H9 (cell line): ENCODE results near the gene GLS. TPM values are rescaled to one million over a fixed set of nuclear protein-coding genes. Genes with fewer than 3 reads are reported as not detected.

Experiments
- DNase-seq: peaks from one replicate; pipeline ENCODE4 v3.0.0-alpha.2; 2017
- H2AFZ ChIP-seq: one replicate; pipeline ENCODE4 v1.6.1; 2013; ENCODE audit warnings: mild to moderate bottlenecking, low read length, control low read depth, moderate library complexity
- H2AK5ac ChIP-seq: 2 replicates; pipeline ENCODE4 v1.6.1; 2013; ENCODE audit warnings: low read length, control low read depth, mixed read lengths; ENCODE audit not compliant: insufficient read length
- H2BK120ac ChIP-seq: one replicate; pipeline ENCODE4 v1.6.1; 2013; ENCODE audit warnings: low read depth, mild to moderate bottlenecking, low read length, control low read depth, inconsistent platforms; ENCODE audit not compliant: poor library complexity, severe bottlenecking
- H2BK12ac ChIP-seq: 2 replicates; pipeline ENCODE4 v1.6.1; 2013; ENCODE audit warnings: low read length, control low read depth, mixed read lengths, low read depth; ENCODE audit not compliant: insufficient read length
- H2BK15ac ChIP-seq: 2 replicates; pipeline ENCODE4 v1.6.1; 2013; ENCODE audit warnings: low read depth, low read length, control low read depth
- H2BK20ac ChIP-seq: one replicate; pipeline ENCODE4 v1.6.1; 2013; ENCODE audit warnings: low read depth, mild to moderate bottlenecking, low read length, control low read depth, inconsistent platforms; ENCODE audit not compliant: poor library complexity, severe bottlenecking
- H2BK5ac ChIP-seq: 2 replicates; pipeline ENCODE4 v1.6.1; 2013; ENCODE audit warnings: low read length, control low read depth, mixed read lengths; ENCODE audit not compliant: insufficient read length
- H3K14ac ChIP-seq: 2 replicates; pipeline ENCODE4 v1.6.1; 2013; ENCODE audit warnings: low read length, control low read depth; ENCODE audit not compliant: insufficient read depth
- H3K18ac ChIP-seq: 2 replicates; pipeline ENCODE4 v1.6.1; 2013; ENCODE audit warnings: low read depth, mild to moderate bottlenecking, mixed read lengths, low read length, control low read depth; ENCODE audit not compliant: insufficient read length
- H3K23ac ChIP-seq: 2 replicates; pipeline ENCODE4 v1.6.1; 2013; ENCODE audit warnings: low read length, control low read depth, mixed read lengths, low read depth; ENCODE audit not compliant: insufficient read length
- H3K23me2 ChIP-seq: 2 replicates; pipeline ENCODE4 v1.6.1; 2013; ENCODE audit warnings: low read depth, mild to moderate bottlenecking, mixed read lengths, low read length, control low read depth; ENCODE audit not compliant: insufficient read length, poor library complexity, severe bottlenecking
- H3K27ac ChIP-seq: 2 replicates; pipeline ENCODE4 v1.5.1; 2013; ENCODE audit warnings: low read length, control low read depth, mixed read lengths, low read depth; ENCODE audit not compliant: insufficient read length
- H3K27me3 ChIP-seq: 2 replicates; pipeline ENCODE4 v1.6.1; 2013; ENCODE audit warnings: low read length, control low read depth, inconsistent platforms; ENCODE audit not compliant: insufficient read depth
- H3K4ac ChIP-seq: 2 replicates; pipeline ENCODE4 v1.6.1; 2013; ENCODE audit warnings: low read depth, mild to moderate bottlenecking, control low read depth, inconsistent platforms, low read length, moderate library complexity
- H3K4me1 ChIP-seq: 2 replicates; pipeline ENCODE4 v1.6.1; 2013; ENCODE audit warnings: low read length, control low read depth, inconsistent platforms; ENCODE audit not compliant: insufficient read depth
- H3K4me2 ChIP-seq: 2 replicates; pipeline ENCODE4 v1.6.1; 2013; ENCODE audit warnings: low read length, control low read depth, mixed read lengths; ENCODE audit not compliant: insufficient read length, insufficient read depth
- H3K56ac ChIP-seq: 2 replicates; pipeline ENCODE4 v1.6.1; 2013; ENCODE audit warnings: low read depth, mild to moderate bottlenecking, mixed read lengths, low read length, control low read depth; ENCODE audit not compliant: insufficient read length
- H3K79me1 ChIP-seq: 2 replicates; pipeline ENCODE4 v1.6.1; 2013; ENCODE audit warnings: low read depth, mild to moderate bottlenecking, moderate library complexity, low read length, control low read depth, inconsistent platforms; ENCODE audit not compliant: insufficient read depth, poor library complexity, severe bottlenecking
- H3K79me2 ChIP-seq: 2 replicates; pipeline ENCODE4 v1.6.1; 2013; ENCODE audit warnings: low read length, control low read depth, inconsistent platforms; ENCODE audit not compliant: insufficient read depth
- H3K9ac ChIP-seq: 2 replicates; pipeline ENCODE4 v1.6.1; 2013; ENCODE audit warnings: low read length, control low read depth, mixed read lengths; ENCODE audit not compliant: insufficient read length; ENCODE audit errors: extremely low read depth
- H3K9me3 ChIP-seq: one replicate; pipeline ENCODE4 v1.6.1; 2013; ENCODE audit warnings: low read depth, low read length, inconsistent platforms; ENCODE audit not compliant: control insufficient read depth
- H3T11ph ChIP-seq: one replicate; pipeline ENCODE4 v1.6.1; 2013; ENCODE audit warnings: mild to moderate bottlenecking, low read length, control low read depth, inconsistent platforms
- H4K20me1 ChIP-seq: one replicate; pipeline ENCODE4 v1.6.1; 2013; ENCODE audit not compliant: control insufficient read depth, insufficient read length, insufficient read depth
- H4K5ac ChIP-seq: 2 replicates; pipeline ENCODE4 v1.6.1; 2013; ENCODE audit warnings: low read depth, mild to moderate bottlenecking, mixed read lengths, low read length, control low read depth; ENCODE audit not compliant: insufficient read length
- H4K8ac ChIP-seq: replicated peaks from 2 replicates; pipeline ENCODE4 v1.6.1; 2013; ENCODE audit warnings: low read length, control low read depth, mixed read lengths, low read depth; ENCODE audit not compliant: insufficient read length
- H4K91ac ChIP-seq: 2 replicates; pipeline ENCODE4 v1.6.1; 2013; ENCODE audit warnings: low read depth, mild to moderate bottlenecking, moderate library complexity, mixed read lengths, low read length, control low read depth; ENCODE audit not compliant: insufficient read length
- H3K27ac Mint-ChIP-seq, 3 experiments: 2 replicates in 2 of 3; 3 replicates in 1 of 3; pipeline ENCODE4 v1.8.0; 2020 to 2021; ENCODE audit warnings: mixed read lengths in 3 of 3, mild to moderate bottlenecking in 1 of 3, moderate library complexity in 1 of 3
- H3K27me3 Mint-ChIP-seq: 2 replicates; pipeline ENCODE4 v1.8.0; 2021; ENCODE audit warnings: low read depth, mild to moderate bottlenecking, moderate library complexity, mixed read lengths
- H3K36me3 Mint-ChIP-seq, 3 experiments: 2 replicates in 2 of 3; 3 replicates in 1 of 3; pipeline ENCODE4 v1.8.0; 2020 to 2021; ENCODE audit warnings: low read depth in 3 of 3, mixed read lengths in 3 of 3; ENCODE audit not compliant: insufficient read depth in 1 of 3
- H3K4me1 Mint-ChIP-seq, 2 experiments: 2 replicates each; pipeline ENCODE4 v1.8.0; 2020; ENCODE audit warnings: mixed read lengths in 2 of 2
- H3K4me3 Mint-ChIP-seq, 2 experiments: 2 replicates in 1 of 2; 3 replicates in 1 of 2; pipeline ENCODE4 v1.8.0; 2020 to 2021; ENCODE audit warnings: mild to moderate bottlenecking in 2 of 2, mixed read lengths in 2 of 2, moderate library complexity in 1 of 2
- H3K9me3 Mint-ChIP-seq, 2 experiments: 2 replicates in 1 of 2; 3 replicates in 1 of 2; pipeline ENCODE4 v1.8.0; 2020; ENCODE audit warnings: mild to moderate bottlenecking in 2 of 2, mixed read lengths in 2 of 2, moderate library complexity in 1 of 2
- WGBS: extraction: QIAGEN DNeasy Blood & Tissue Kit; methylation state at CpG from one replicate; pipeline ENCODE4 v1.1.7; 2013; ENCODE audit warnings: missing lambda C conversion rate, low lambda C conversion rate, mixed read lengths; ENCODE audit not compliant: insufficient read length; ENCODE audit errors: extremely low coverage; 5-methylcytosine and 5-hydroxymethylcytosine counted together
- total RNA-seq: library from RNA; stranded (reverse); gene quantifications from 2 replicates; pipeline ENCODE4 v1.2.1, GENCODE V29; 2021
- TF ChIP-seq, protein P1 (sequence below): fragments of 200-600 bp; sonication (generic); conservative IDR thresholded peaks from 3 replicates; pipeline ENCODE4 v1.8.0; 2021; ENCODE audit warnings: antibody characterized with exemption, mild to moderate bottlenecking

GLS gene
- total RNA-seq, 1 experiment from 2014 or later: 69.3 TPM

DNA sequence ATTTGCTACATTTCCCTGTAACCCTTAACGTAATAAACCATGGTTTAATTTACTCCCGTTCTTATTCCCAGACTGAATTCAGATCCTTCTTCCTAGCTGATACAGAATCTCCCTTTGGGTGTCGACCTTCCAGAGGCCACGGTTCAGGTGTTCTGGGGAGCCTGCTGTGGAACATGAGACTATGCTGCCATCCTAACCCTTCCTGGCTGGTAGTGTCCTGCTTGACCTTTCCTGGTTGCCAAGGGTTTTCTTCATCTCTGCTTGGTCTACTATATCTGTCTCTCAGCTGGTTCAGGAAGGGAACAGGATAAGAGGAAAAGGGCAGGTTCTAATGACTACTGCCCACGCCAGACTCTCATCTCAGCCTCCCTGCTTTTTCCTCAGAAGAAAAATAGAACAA, 96.9 kb downstream of the GLS start:
- Histone ChIP-seq H3K14ac (no peak overlapping the region), H3K9ac (no peak overlapping the region), H3K79me2 (no peaks in the 10 kb centered on the region), H3K79me1 (no peaks in the 10 kb centered on the region), H3T11ph (no peak overlapping the region), H2BK20ac (no peak overlapping the region), H2AFZ (no peak overlapping the region), H4K8ac (no peak overlapping the region), H3K4me1 (no peaks in the 10 kb centered on the region), H3K56ac (no peak overlapping the region), H3K23ac (no peak overlapping the region), H3K27me3 (no peaks in the 10 kb centered on the region), H2BK15ac (no peak overlapping the region), H2BK12ac (no peak overlapping the region), H4K5ac (no peak overlapping the region), H4K91ac (no peak overlapping the region), H3K23me2 (peaks cover 3% of the 10 kb centered on the region), H3K4ac (no peak overlapping the region), H3K18ac (no peak overlapping the region), H2BK5ac (no peak overlapping the region), H3K9me3 (no peaks in the 10 kb centered on the region), H3K27ac (no peak overlapping the region), H4K20me1 (no peaks in the 10 kb centered on the region), H3K4me2 (no peak overlapping the region), H2AK5ac (no peak overlapping the region), H2BK120ac (no peak overlapping the region)
- Mint-ChIP-seq H3K27ac (no peak overlapping the region; a peak in 1 of 7 replicates), H3K4me3 (no peak overlapping the region), H3K27me3 (no peaks in the 10 kb centered on the region), H3K36me3 (peaks cover 37 to 93% (median 92%) of the 10 kb centered on the region in 3 experiments; a peak in 6 of 7 replicates), H3K9me3 (no peaks in the 10 kb centered on the region), H3K4me1 (no peaks in the 10 kb centered on the region)
- TF ChIP-seq, protein P1, sequence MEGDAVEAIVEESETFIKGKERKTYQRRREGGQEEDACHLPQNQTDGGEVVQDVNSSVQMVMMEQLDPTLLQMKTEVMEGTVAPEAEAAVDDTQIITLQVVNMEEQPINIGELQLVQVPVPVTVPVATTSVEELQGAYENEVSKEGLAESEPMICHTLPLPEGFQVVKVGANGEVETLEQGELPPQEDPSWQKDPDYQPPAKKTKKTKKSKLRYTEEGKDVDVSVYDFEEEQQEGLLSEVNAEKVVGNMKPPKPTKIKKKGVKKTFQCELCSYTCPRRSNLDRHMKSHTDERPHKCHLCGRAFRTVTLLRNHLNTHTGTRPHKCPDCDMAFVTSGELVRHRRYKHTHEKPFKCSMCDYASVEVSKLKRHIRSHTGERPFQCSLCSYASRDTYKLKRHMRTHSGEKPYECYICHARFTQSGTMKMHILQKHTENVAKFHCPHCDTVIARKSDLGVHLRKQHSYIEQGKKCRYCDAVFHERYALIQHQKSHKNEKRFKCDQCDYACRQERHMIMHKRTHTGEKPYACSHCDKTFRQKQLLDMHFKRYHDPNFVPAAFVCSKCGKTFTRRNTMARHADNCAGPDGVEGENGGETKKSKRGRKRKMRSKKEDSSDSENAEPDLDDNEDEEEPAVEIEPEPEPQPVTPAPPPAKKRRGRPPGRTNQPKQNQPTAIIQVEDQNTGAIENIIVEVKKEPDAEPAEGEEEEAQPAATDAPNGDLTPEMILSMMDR: no peak
- WGBS: no CpG with 5 or more reads among the region's 5 CpGs
- DNase-seq: no peak
